B cell (primary cell): ENCODE measurements around the gene WBP11. TPM values are rescaled to one million over a fixed set of nuclear protein-coding genes. Genes with fewer than 3 reads are reported as not detected.

Experiments used
- ATAC-seq: fragments of 200-7000 bp; cut with Tn5 transposase; one replicate; pipeline ENCODE4 v1.10.0; 2021; ENCODE audit warnings: low read depth, mild to moderate bottlenecking, moderate number of reproducible peaks, moderate library complexity
- CTCF ChIA-PET: fragments of 350-600 bp; sonication (Branson Sonifier 250); formaldehyde crosslinking; loops from one replicate; lab custom pipeline; 2021; ENCODE audit warnings: antibody characterized with exemption, inconsistent platforms; lab: Charles Lee
- POLR2A ChIA-PET: fragments of 350-600 bp; sonication (Branson Sonifier 250); formaldehyde crosslinking; loops from one replicate; lab custom pipeline; 2021; ENCODE audit warnings: antibody characterized with exemption; lab: Charles Lee
- DNase-seq: peaks from one replicate; pipeline ENCODE4 v3.0.0; 2013
- H2AFZ ChIP-seq: 2 replicates; pipeline ENCODE4 v1.6.1; 2012; ENCODE audit warnings: mild to moderate bottlenecking, low read depth, low read length; ENCODE audit not compliant: insufficient read depth, poor library complexity, severe bottlenecking
- H3K27ac ChIP-seq, 2 donors: 1 replicate in 1 of 2; 2 replicates in 1 of 2; pipeline ENCODE4 v1.5.1; 2012 to 2013; ENCODE audit warnings: low read length in 2 of 2, mild to moderate bottlenecking in 2 of 2, moderate library complexity in 1 of 2
- H3K27me3 ChIP-seq, 4 experiments: fragments of 200-600 bp in 1 of 4; sonication (generic) in 1 of 4; replicated peaks in 1 of 4; 1 replicate in 2 of 4; 2 replicates in 2 of 4; pipeline versions ENCODE4 v1.6.1 to v1.7.0; 2013 to 2016; ENCODE audit warnings: low read length in 3 of 4, mild to moderate bottlenecking in 2 of 4, mixed read lengths in 1 of 4, moderate library complexity in 1 of 4; ENCODE audit not compliant: insufficient read depth in 4 of 4, control insufficient read depth in 3 of 4; ENCODE audit errors: control extremely low read depth in 1 of 4
- H3K36me3 ChIP-seq, 2 experiments: replicated peaks in 1 of 2; 1 replicate in 1 of 2; 2 replicates in 1 of 2; pipeline versions ENCODE4 v1.6.1 to v1.7.1; 2013; ENCODE audit warnings: low read length in 1 of 2; ENCODE audit not compliant: insufficient read depth in 2 of 2, control insufficient read depth in 1 of 2; ENCODE audit errors: control extremely low read depth in 1 of 2, extremely low read depth in 1 of 2
- H3K4me1 ChIP-seq, 2 donors: fragments of 200-600 bp in 1 of 2; sonication (generic) in 1 of 2; 1 replicate in 1 of 2; 2 replicates in 1 of 2; pipeline versions ENCODE4 v1.5.1 to v1.6.1; 2013 to 2017; ENCODE audit warnings: low read length in 2 of 2; ENCODE audit not compliant: control insufficient read depth in 2 of 2, insufficient read depth in 2 of 2
- H3K4me2 ChIP-seq: replicated peaks from 2 replicates; pipeline ENCODE3; 2012; ENCODE audit warnings: mild to moderate bottlenecking, low read depth, low read length; ENCODE audit not compliant: poor library complexity, severe bottlenecking
- H3K4me3 ChIP-seq, 5 experiments: fragments of 200-600 bp in 1 of 5; sonication (generic) in 1 of 5; 1 replicate in 3 of 5; 2 replicates in 2 of 5; pipeline versions ENCODE4 v1.5.1 to v1.7.0; 2011 to 2016; ENCODE audit warnings: low read length in 4 of 5, mild to moderate bottlenecking in 4 of 5, low read depth in 2 of 5, control low read depth in 1 of 5, moderate library complexity in 1 of 5; ENCODE audit not compliant: insufficient read depth in 1 of 5; ENCODE audit errors: control extremely low read depth in 1 of 5, extremely low read depth in 1 of 5
- H3K79me2 ChIP-seq: fragments of 200-600 bp; sonication (generic); one replicate; pipeline ENCODE4 v1.6.0; 2016; ENCODE audit warnings: low read length; ENCODE audit not compliant: control insufficient read depth, insufficient read depth
- H3K9ac ChIP-seq: fragments of 200-600 bp; sonication (generic); 2 replicates; pipeline ENCODE4 v1.6.1; 2017; ENCODE audit warnings: mild to moderate bottlenecking, low read length, moderate library complexity
- H3K9me3 ChIP-seq, 3 donors: one replicate each; pipeline versions ENCODE4 v1.6.1 to v1.7.1; 2013; ENCODE audit warnings: low read length in 2 of 3; ENCODE audit not compliant: control insufficient read depth in 2 of 3, insufficient read depth in 1 of 3; ENCODE audit errors: control extremely low read depth in 1 of 3
- H4K20me1 ChIP-seq: 2 replicates; pipeline ENCODE4 v1.6.0; 2012; ENCODE audit warnings: mild to moderate bottlenecking, low read length; ENCODE audit not compliant: insufficient read depth, control insufficient read depth, poor library complexity, severe bottlenecking
- H3K27ac Mint-ChIP-seq: one replicate; pipeline ENCODE4 v1.8.0; 2021; ENCODE audit warnings: mixed read lengths
- H3K27me3 Mint-ChIP-seq: one replicate; pipeline ENCODE4 v1.8.0; 2021; ENCODE audit warnings: mixed read lengths
- H3K4me1 Mint-ChIP-seq: one replicate; pipeline ENCODE4 v1.8.0; 2021; ENCODE audit warnings: mixed read lengths
- H3K4me3 Mint-ChIP-seq: one replicate; pipeline ENCODE4 v1.8.0; 2021; ENCODE audit warnings: mixed read lengths
- H3K9me3 Mint-ChIP-seq: one replicate; pipeline ENCODE4 v1.8.0; 2022; ENCODE audit warnings: mixed read lengths; ENCODE audit not compliant: insufficient read depth
- CTCF ChIP-seq: fragments of 200-600 bp; IDR thresholded peaks from one replicate; pipeline ENCODE4 v1.8.0; 2022; ENCODE audit warnings: antibody characterized with exemption, mild to moderate bottlenecking
- EZH2 ChIP-seq: IDR thresholded peaks from 2 replicates; pipeline ENCODE4 v1.6.1; 2012; ENCODE audit warnings: borderline replicate concordance, low read depth, mild to moderate bottlenecking, moderate library complexity, low read length; ENCODE audit not compliant: insufficient read depth, poor library complexity, severe bottlenecking
- WGBS: methylation state at CpG from one replicate; pipeline ENCODE4 v1.1.5; 2013; ENCODE audit warnings: missing lambda C conversion rate; ENCODE audit not compliant: insufficient coverage; 5-methylcytosine and 5-hydroxymethylcytosine counted together
- intact Hi-C: fragments of 100-400 bp; cut with micrococcal nuclease; formaldehyde crosslinking; loops from one replicate; pipeline ENCODE4 v1.10.0; 2022
- polyA plus RNA-seq: library from polyadenylated mRNA; depleted of rRNA; stranded (reverse); fragments of >200 nt; gene quantifications from 2 replicates; pipeline ENCODE4 v1.2.3, GENCODE V29; 2012
- total RNA-seq, 2 donors: library from RNA; stranded (reverse); fragments of 120-200 nt in 1 of 2; gene quantifications; 1 replicate in 1 of 2; 2 replicates in 1 of 2; pipeline versions ENCODE4 v1.2.3 to v1.2.4, GENCODE V29; 2013 to 2022

The WBP11 gene
- total and polyA plus RNA-seq, 2 donors (not counting 1 experiment from before 2014, with no cell fraction given), result 13.6 to 84.7 TPM

- DNase-seq (no peak), ATAC-seq (no peak)
- Histone ChIP-seq H3K4me2 (no peak overlapping the region), H3K9ac (no peak overlapping the region), H3K4me3 (no peak overlapping the region), H3K27ac (no peak overlapping the region), H3K36me3 (no peaks in the 10 kb centered on the region), H2AFZ (no peak overlapping the region), H3K79me2 (no peaks in the 10 kb centered on the region), H3K9me3 (peaks cover 0 to 3% (median 0%) of the 10 kb centered on the region in 3 donors), H4K20me1 (no peaks in the 10 kb centered on the region), H3K27me3 (no peaks in the 10 kb centered on the region), H3K4me1 (peaks cover 7 to 13% of the 10 kb centered on the region in 2 donors)
- no peaks in the 10 kb centered on the region for H3K9me3 Mint-ChIP-seq
- POLR2A ChIA-PET, result no interaction called here
- no peak overlapping the region for H3K4me3 Mint-ChIP-seq
- no peak overlapping the region for H3K27ac Mint-ChIP-seq
- no peak for TF ChIP-seq EZH2
- TF ChIP-seq CTCF, result no peak
- no peaks in the 10 kb centered on the region for H3K27me3 Mint-ChIP-seq
- H3K4me1 Mint-ChIP-seq, result peaks cover 13% of the 10 kb centered on the region
- intact Hi-C loops, result no loop called here
- CTCF ChIA-PET, result interaction anchor here (0.6 to 4.5 kb wide), 5 partner anchors 13 to 143 kb away, joined by 3 to 28 read pairs (median 3); no protein-coding TSS in a partner anchor
These were observed 49.6 kb upstream of the WBP11 start for GRCh38 chr12:14852880-14853279.

GRCh38 chr12:14850929-14851663, 47.8 kb upstream of the WBP11 start:
- no peak overlapping the region for H3K9ac ChIP-seq
- peaks cover 4 to 9% of the 10 kb centered on the region in 2 donors for H3K4me1 ChIP-seq
- H3K4me2 ChIP-seq, result no peak overlapping the region
- H3K9me3 Mint-ChIP-seq, result no peaks in the 10 kb centered on the region
- WGBS, result 100% methylated on average over 1 of the region's 1 CpG
- intact Hi-C loops, result no loop called here
- H3K4me3 Mint-ChIP-seq, result no peak overlapping the region
- no peak overlapping the region for H3K27ac Mint-ChIP-seq
- H3K27ac ChIP-seq, result no peak overlapping the region
- H3K4me3 ChIP-seq, result no peak overlapping the region
- no peaks in the 10 kb centered on the region for H3K9me3 ChIP-seq
- no peaks in the 10 kb centered on the region for H4K20me1 ChIP-seq
- ATAC-seq, result no peak
- H3K36me3 ChIP-seq, result no peaks in the 10 kb centered on the region
- H2AFZ ChIP-seq, result no peak overlapping the region
- H3K27me3 ChIP-seq, result no peaks in the 10 kb centered on the region
- CTCF ChIA-PET, result interaction anchor here (0.6 to 4.5 kb wide), 5 partner anchors 11 to 145 kb away, joined by 3 to 28 read pairs (median 3); no protein-coding TSS in a partner anchor
- TF ChIP-seq EZH2 (no peak), CTCF (no peak)
- POLR2A ChIA-PET, result no interaction called here
- H3K79me2 ChIP-seq, result no peaks in the 10 kb centered on the region
- no peak for DNase-seq
- H3K4me1 Mint-ChIP-seq, result peaks cover 10% of the 10 kb centered on the region
- no peaks in the 10 kb centered on the region for H3K27me3 Mint-ChIP-seq
